WTC11 (cell line): ENCODE data around the gene IQCK. TPM values are rescaled to one million over a fixed set of nuclear protein-coding genes. Genes with fewer than 3 reads are reported as not detected.

Experiments
- ATAC-seq: fragments of 200-7000 bp; cut with Tn5 transposase; 2 replicates; pipeline ENCODE4 v1.10.0; 2021; ENCODE audit warnings: mild to moderate bottlenecking, moderate library complexity
- CTCF ChIA-PET: fragments of 300-600 bp; sonication (Branson Sonifier 250); formaldehyde crosslinking; loops from one replicate; lab custom pipeline; 2021; ENCODE audit warnings: antibody characterized with exemption; lab: Charles Lee
- POLR2A ChIA-PET: fragments of 350-600 bp; sonication (Branson Sonifier 250); formaldehyde crosslinking; loops from one replicate; lab custom pipeline; 2021; ENCODE audit warnings: antibody characterized with exemption; lab: Charles Lee
- DNase-seq: peaks from one replicate; pipeline ENCODE4 v3.0.0; 2021; ENCODE audit warnings: low spot score
- H3K27ac Mint-ChIP-seq: 2 replicates; pipeline ENCODE4 v1.8.0; 2021; ENCODE audit warnings: mixed read lengths
- H3K27me3 Mint-ChIP-seq: 2 replicates; pipeline ENCODE4 v1.8.0; 2021; ENCODE audit warnings: low read depth, mild to moderate bottlenecking, moderate library complexity, mixed read lengths
- H3K36me3 Mint-ChIP-seq: 2 replicates; pipeline ENCODE4 v1.8.0; 2021; ENCODE audit warnings: mixed read lengths
- H3K4me1 Mint-ChIP-seq: 2 replicates; pipeline ENCODE4 v1.8.0; 2022; ENCODE audit warnings: mixed read lengths
- H3K4me3 Mint-ChIP-seq: 2 replicates; pipeline ENCODE4 v1.8.0; 2021; ENCODE audit warnings: mild to moderate bottlenecking, moderate library complexity, mixed read lengths
- H3K9me3 Mint-ChIP-seq: 2 replicates; pipeline ENCODE4 v1.8.0; 2021; ENCODE audit warnings: mixed read lengths
- ATF6 ChIP-seq: sonication (generic); formaldehyde crosslinking; IDR thresholded peaks from 2 replicates; pipeline ENCODE4 v1.8.1; 2023; ENCODE audit warnings: mild to moderate bottlenecking, missing genetic modification reagents
- EMX1 ChIP-seq: fragments of 250-450 bp; sonication (Bioruptor Pico); IDR thresholded peaks from 2 replicates; pipeline ENCODE4 v1.8.0; 2021; ENCODE audit warnings: mild to moderate bottlenecking
- ETV6 ChIP-seq: sonication (generic); formaldehyde crosslinking; IDR thresholded peaks from 2 replicates; pipeline ENCODE4 v1.8.1; 2022; ENCODE audit warnings: mild to moderate bottlenecking, missing genetic modification reagents
- FOXP1 ChIP-seq: sonication (generic); formaldehyde crosslinking; IDR thresholded peaks from 2 replicates; pipeline ENCODE4 v1.8.0; 2022; ENCODE audit warnings: missing genetic modification reagents, mild to moderate bottlenecking, moderate library complexity, borderline replicate concordance
- GRHL2 ChIP-seq: fragments of 250-450 bp; sonication (Bioruptor Pico); IDR thresholded peaks from 2 replicates; pipeline ENCODE4 v1.8.0; 2022; ENCODE audit warnings: mild to moderate bottlenecking, moderate library complexity; ENCODE audit not compliant: insufficient replicate concordance, severe bottlenecking
- KAT7 ChIP-seq: sonication (generic); formaldehyde crosslinking; IDR thresholded peaks from 2 replicates; pipeline ENCODE4 v1.8.1; 2023; ENCODE audit warnings: missing genetic modification reagents, mild to moderate bottlenecking, borderline replicate concordance
- MXD4 ChIP-seq: fragments of 250-450 bp; sonication (Bioruptor Pico); IDR thresholded peaks from 2 replicates; pipeline ENCODE4 v1.8.0; 2021; ENCODE audit warnings: mild to moderate bottlenecking, moderate library complexity, borderline replicate concordance
- RORB ChIP-seq: fragments of 250-450 bp; sonication (Bioruptor Pico); IDR thresholded peaks from 2 replicates; pipeline ENCODE4 v1.9.0; 2021; ENCODE audit warnings: mild to moderate bottlenecking
- SMAD3 ChIP-seq: sonication (generic); formaldehyde crosslinking; IDR thresholded peaks from 2 replicates; pipeline ENCODE4 v1.8.0; 2022; ENCODE audit warnings: missing genetic modification reagents, mild to moderate bottlenecking, borderline replicate concordance
- TP53 ChIP-seq: sonication (generic); formaldehyde crosslinking; IDR thresholded peaks from 2 replicates; pipeline ENCODE4 v1.8.1; 2023; ENCODE audit warnings: mild to moderate bottlenecking, missing genetic modification reagents
- ZBTB43 ChIP-seq: sonication (generic); formaldehyde crosslinking; IDR thresholded peaks from 2 replicates; pipeline ENCODE4 v1.8.1; 2023; ENCODE audit warnings: mild to moderate bottlenecking, missing genetic modification reagents
- ZNF219 ChIP-seq: sonication (generic); formaldehyde crosslinking; IDR thresholded peaks from 2 replicates; pipeline ENCODE4 v1.8.0; 2023; ENCODE audit warnings: missing genetic modification reagents, mild to moderate bottlenecking, borderline replicate concordance
- ZNF232 ChIP-seq: sonication (generic); formaldehyde crosslinking; IDR thresholded peaks from 2 replicates; pipeline ENCODE4 v1.8.0; 2022; ENCODE audit warnings: mild to moderate bottlenecking, missing genetic modification reagents
- ZNF263 ChIP-seq: sonication (generic); formaldehyde crosslinking; IDR thresholded peaks from 2 replicates; pipeline ENCODE4 v1.8.1; 2022; ENCODE audit warnings: low read depth, mild to moderate bottlenecking, moderate library complexity, missing genetic modification reagents
- ZNF317 ChIP-seq: sonication (generic); formaldehyde crosslinking; IDR thresholded peaks from 2 replicates; pipeline ENCODE4 v1.8.1; 2023; ENCODE audit warnings: low read depth, mild to moderate bottlenecking, moderate library complexity, missing genetic modification reagents, borderline replicate concordance
- ZNF396 ChIP-seq: fragments of 250-450 bp; sonication (Bioruptor Pico); IDR thresholded peaks from 2 replicates; pipeline ENCODE4 v1.8.0; 2021; ENCODE audit warnings: mild to moderate bottlenecking, moderate library complexity, borderline replicate concordance
- ZNF425 ChIP-seq: fragments of 250-450 bp; sonication (Bioruptor Pico); conservative IDR thresholded peaks from 2 replicates; pipeline ENCODE4 v1.9.0; 2021; ENCODE audit warnings: mild to moderate bottlenecking
- total RNA-seq: library from RNA; stranded (reverse); gene quantifications from 3 replicates; pipeline ENCODE4 v1.2.3, GENCODE V29; 2021
- TF ChIP-seq, protein P1 (sequence below): sonication (generic); formaldehyde crosslinking; conservative IDR thresholded peaks from 2 replicates; pipeline ENCODE4 v1.8.1; 2023; ENCODE audit warnings: mild to moderate bottlenecking, low read depth, missing genetic modification reagents, moderate library complexity
- TF ChIP-seq, protein P2 (sequence below): fragments of 250-450 bp; sonication (Bioruptor Pico); IDR thresholded peaks from 2 replicates; pipeline ENCODE4 v1.9.0; 2021; ENCODE audit warnings: mild to moderate bottlenecking

Gene IQCK
- total RNA-seq, 1 experiment from 2014 or later, result 5.8 TPM

DNA sequence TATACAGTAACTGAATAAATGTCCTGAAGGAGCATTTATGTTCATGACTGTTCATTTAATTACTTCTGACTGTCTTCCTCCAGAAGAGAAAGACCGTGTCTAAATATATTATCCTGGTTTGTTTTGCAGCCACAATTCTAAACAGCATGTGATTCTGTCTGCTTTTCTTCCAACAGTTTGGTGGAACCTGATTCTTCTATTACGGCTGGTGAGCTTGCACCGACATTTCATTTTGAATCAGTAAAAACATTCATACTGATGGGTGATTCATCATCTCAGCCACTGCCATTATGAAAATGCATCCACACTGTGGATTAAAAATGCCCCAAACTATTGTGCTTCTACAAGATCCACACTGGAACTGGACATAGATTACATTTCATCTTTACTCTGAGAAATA, 17.0 kb upstream of the IQCK start (continued):
- no peak for TF ChIP-seq ATF6 (CRISPR knock-in tag)

DNA sequence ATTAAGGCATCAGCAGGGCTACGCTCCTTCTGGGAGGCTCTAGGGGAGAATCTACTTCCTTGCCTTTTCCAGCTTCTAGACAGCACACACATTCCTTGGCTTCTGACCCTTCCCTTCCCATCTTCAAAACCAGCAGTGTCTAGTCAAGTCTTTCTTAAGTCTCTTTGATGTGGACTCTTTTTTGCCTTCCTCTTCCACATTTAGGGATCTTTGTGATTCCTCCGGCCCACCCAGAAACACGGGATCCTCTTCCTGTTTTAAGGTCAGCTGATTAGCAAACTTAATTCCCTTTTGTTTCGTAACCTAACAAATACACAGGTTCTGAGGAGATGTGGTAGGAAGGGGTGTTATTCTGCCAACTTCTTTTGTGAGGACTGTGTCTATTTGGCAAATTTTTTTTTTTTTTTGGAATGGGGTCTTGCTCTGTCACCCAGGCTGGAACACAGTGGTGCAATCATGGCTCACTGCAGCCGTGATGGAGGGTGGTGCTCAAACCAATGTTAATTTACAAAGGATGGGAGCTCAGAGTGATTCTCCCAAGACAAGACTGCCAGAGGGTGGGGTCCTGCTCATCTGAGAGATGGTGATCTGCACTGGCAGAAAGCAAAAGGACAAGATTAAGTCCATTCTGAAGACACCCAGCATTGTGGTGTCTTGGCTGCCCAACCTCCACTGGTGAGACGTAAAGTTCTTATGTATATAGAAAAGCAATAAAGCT, 14.7 kb upstream of the IQCK start:
- no peak for DNase-seq
- H3K4me1 Mint-ChIP-seq, result peaks cover 8% of the 10 kb centered on the region
- ChIA-PET CTCF (interaction anchor here (1.5 kb wide), 1 partner anchor 23 kb away, joined by 5 read pairs; no protein-coding TSS in a partner anchor), POLR2A (no interaction called here)
- peak overlapping the region; percentile 39; the same call in 1 of the 2 replicates for H3K27ac Mint-ChIP-seq
- ATAC-seq, result no peak
- peaks cover under 1% of the 10 kb centered on the region; the same call in 1 of the 2 replicates for H3K9me3 Mint-ChIP-seq
- H3K36me3 Mint-ChIP-seq, result peaks cover 88% of the 10 kb centered on the region
- no peak overlapping the region for H3K4me3 Mint-ChIP-seq
- TF ChIP-seq ETV6 (no peak), SMAD3 (no peak), GRHL2 (CRISPR knock-in tag) (no peak), MXD4 (CRISPR knock-in tag) (no peak), ZNF396 (CRISPR knock-in tag) (no peak), TP53 (CRISPR knock-in tag) (no peak), ZNF425 (CRISPR knock-in tag) (no peak), EMX1 (CRISPR knock-in tag) (no peak), ZNF219 (CRISPR knock-in tag) (no peak)
- TF ChIP-seq, protein P1, sequence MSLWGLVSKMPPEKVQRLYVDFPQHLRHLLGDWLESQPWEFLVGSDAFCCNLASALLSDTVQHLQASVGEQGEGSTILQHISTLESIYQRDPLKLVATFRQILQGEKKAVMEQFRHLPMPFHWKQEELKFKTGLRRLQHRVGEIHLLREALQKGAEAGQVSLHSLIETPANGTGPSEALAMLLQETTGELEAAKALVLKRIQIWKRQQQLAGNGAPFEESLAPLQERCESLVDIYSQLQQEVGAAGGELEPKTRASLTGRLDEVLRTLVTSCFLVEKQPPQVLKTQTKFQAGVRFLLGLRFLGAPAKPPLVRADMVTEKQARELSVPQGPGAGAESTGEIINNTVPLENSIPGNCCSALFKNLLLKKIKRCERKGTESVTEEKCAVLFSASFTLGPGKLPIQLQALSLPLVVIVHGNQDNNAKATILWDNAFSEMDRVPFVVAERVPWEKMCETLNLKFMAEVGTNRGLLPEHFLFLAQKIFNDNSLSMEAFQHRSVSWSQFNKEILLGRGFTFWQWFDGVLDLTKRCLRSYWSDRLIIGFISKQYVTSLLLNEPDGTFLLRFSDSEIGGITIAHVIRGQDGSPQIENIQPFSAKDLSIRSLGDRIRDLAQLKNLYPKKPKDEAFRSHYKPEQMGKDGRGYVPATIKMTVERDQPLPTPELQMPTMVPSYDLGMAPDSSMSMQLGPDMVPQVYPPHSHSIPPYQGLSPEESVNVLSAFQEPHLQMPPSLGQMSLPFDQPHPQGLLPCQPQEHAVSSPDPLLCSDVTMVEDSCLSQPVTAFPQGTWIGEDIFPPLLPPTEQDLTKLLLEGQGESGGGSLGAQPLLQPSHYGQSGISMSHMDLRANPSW (CRISPR knock-in tag), result no peak
- H3K27me3 Mint-ChIP-seq, result no peaks in the 10 kb centered on the region

- Mint-ChIP-seq H3K4me1 (peaks cover 20% of the 10 kb centered on the region), H3K27me3 (no peaks in the 10 kb centered on the region), H3K27ac (peak overlapping the region; percentile 49; the same call in 1 of the 2 replicates), H3K9me3 (no peaks in the 10 kb centered on the region), H3K36me3 (peaks cover 88% of the 10 kb centered on the region), H3K4me3 (no peak overlapping the region)
- ChIA-PET POLR2A (no interaction called here), CTCF (no interaction called here)
- DNase-seq (no peak), ATAC-seq (no peak)
- TF ChIP-seq ZNF232 (CRISPR knock-in tag) (no peak), RORB (CRISPR knock-in tag) (no peak), EMX1 (CRISPR knock-in tag) (no peak), GRHL2 (CRISPR knock-in tag) (no peak), ZNF317 (CRISPR knock-in tag) (no peak), KAT7 (CRISPR knock-in tag) (no peak), FOXP1 (CRISPR knock-in tag) (no peak), ZNF396 (CRISPR knock-in tag) (no peak), ZNF263 (CRISPR knock-in tag) (no peak), ZBTB43 (CRISPR knock-in tag) (no peak)
- TF ChIP-seq, protein P2, sequence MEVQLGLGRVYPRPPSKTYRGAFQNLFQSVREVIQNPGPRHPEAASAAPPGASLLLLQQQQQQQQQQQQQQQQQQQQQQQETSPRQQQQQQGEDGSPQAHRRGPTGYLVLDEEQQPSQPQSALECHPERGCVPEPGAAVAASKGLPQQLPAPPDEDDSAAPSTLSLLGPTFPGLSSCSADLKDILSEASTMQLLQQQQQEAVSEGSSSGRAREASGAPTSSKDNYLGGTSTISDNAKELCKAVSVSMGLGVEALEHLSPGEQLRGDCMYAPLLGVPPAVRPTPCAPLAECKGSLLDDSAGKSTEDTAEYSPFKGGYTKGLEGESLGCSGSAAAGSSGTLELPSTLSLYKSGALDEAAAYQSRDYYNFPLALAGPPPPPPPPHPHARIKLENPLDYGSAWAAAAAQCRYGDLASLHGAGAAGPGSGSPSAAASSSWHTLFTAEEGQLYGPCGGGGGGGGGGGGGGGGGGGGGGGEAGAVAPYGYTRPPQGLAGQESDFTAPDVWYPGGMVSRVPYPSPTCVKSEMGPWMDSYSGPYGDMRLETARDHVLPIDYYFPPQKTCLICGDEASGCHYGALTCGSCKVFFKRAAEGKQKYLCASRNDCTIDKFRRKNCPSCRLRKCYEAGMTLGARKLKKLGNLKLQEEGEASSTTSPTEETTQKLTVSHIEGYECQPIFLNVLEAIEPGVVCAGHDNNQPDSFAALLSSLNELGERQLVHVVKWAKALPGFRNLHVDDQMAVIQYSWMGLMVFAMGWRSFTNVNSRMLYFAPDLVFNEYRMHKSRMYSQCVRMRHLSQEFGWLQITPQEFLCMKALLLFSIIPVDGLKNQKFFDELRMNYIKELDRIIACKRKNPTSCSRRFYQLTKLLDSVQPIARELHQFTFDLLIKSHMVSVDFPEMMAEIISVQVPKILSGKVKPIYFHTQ, result no peak
Measured at GRCh38 chr16:19704321-19705145, 13.5 kb upstream of the IQCK start.
